Activated B cell treated with CpG ODN at 0.5 μM for 24 hours (primary cell): Measurements from ENCODE around the gene NFKBIL1. TPM values are rescaled to one million over a fixed set of nuclear protein-coding genes. Genes with fewer than 3 reads are reported as not detected.

Experiments
- ATAC-seq: fragments of 200-7000 bp; cut with Tn5 transposase; one replicate; pipeline ENCODE4 v1.10.0; 2021; ENCODE audit warnings: low read depth, mild to moderate bottlenecking, moderate library complexity
- CTCF ChIA-PET: fragments of 350-600 bp; sonication (Branson Sonifier 250); formaldehyde crosslinking; loops from one replicate; lab custom pipeline; 2021; ENCODE audit warnings: antibody characterized with exemption; lab: Charles Lee
- POLR2A ChIA-PET: fragments of 350-600 bp; sonication (Branson Sonifier 250); formaldehyde crosslinking; loops from one replicate; lab custom pipeline; 2021; ENCODE audit warnings: antibody characterized with exemption; lab: Charles Lee
- DNase-seq: peaks from one replicate; pipeline ENCODE4 v3.0.0; 2022
- H3K27ac Mint-ChIP-seq: one replicate; pipeline ENCODE4 v1.8.0; 2020; ENCODE audit warnings: mixed read lengths
- H3K27me3 Mint-ChIP-seq: one replicate; pipeline ENCODE4 v1.8.0; 2021; ENCODE audit warnings: mixed read lengths
- H3K36me3 Mint-ChIP-seq: one replicate; pipeline ENCODE4 v1.8.0; 2021; ENCODE audit warnings: low read depth, mixed read lengths
- H3K4me1 Mint-ChIP-seq: one replicate; pipeline ENCODE4 v1.8.0; 2021; ENCODE audit warnings: mixed read lengths
- H3K4me3 Mint-ChIP-seq: one replicate; pipeline ENCODE4 v1.8.0; 2020; ENCODE audit warnings: mild to moderate bottlenecking, mixed read lengths
- H3K9me3 Mint-ChIP-seq: one replicate; pipeline ENCODE4 v1.8.0; 2020; ENCODE audit warnings: mixed read lengths
- CTCF ChIP-seq: fragments of 200-600 bp; IDR thresholded peaks from one replicate; pipeline ENCODE4 v1.8.0; 2022; ENCODE audit warnings: antibody characterized with exemption, mild to moderate bottlenecking
- intact Hi-C: fragments of 100-400 bp; cut with micrococcal nuclease; formaldehyde crosslinking; loops from one replicate; pipeline ENCODE4 v1.15.1; 2024
- total RNA-seq: library from RNA; stranded (reverse); gene quantifications from 2 replicates; pipeline ENCODE4 v1.2.3, GENCODE V29; 2022

The NFKBIL1 gene
- total RNA-seq, 1 donor from 2014 or later, result 16.7 TPM

GRCh38 chr6:31559958-31560696 is 12.7 kb downstream of the NFKBIL1 start:
- DNase-seq, result peak; percentile 52
- CTCF ChIA-PET, result interaction anchor here (1.0 to 25.8 kb wide), 4 partner anchors 10 to 38 kb away, joined by 3 to 773 read pairs (median 316); partner anchors contain the start of genes LST1, LTA, LTB and NCR3

GRCh38 chr6:31560697-31561058 is 13.3 kb downstream of the NFKBIL1 start:
- ChIA-PET CTCF (interaction anchor here (1.0 to 25.8 kb wide), 4 partner anchors 10 to 37 kb away, joined by 3 to 773 read pairs (median 316); partner anchors contain the start of genes LST1, LTA, LTB and NCR3), POLR2A (interaction anchor here (0.6 to 9.2 kb wide), 13 partner anchors 9 to 1467 kb away, joined by 4 to 580 read pairs (median 19); partner anchors contain the start of genes ATP6V1G2, BAG6, DDX39B and LST1)
- peak overlapping the region; percentile 83 for H3K4me3 Mint-ChIP-seq
- TF ChIP-seq CTCF, result no peak
- peak overlapping the region; percentile 94 for H3K27ac Mint-ChIP-seq
- peaks cover 31% of the 10 kb centered on the region for H3K36me3 Mint-ChIP-seq
- no peaks in the 10 kb centered on the region for H3K9me3 Mint-ChIP-seq
- H3K4me1 Mint-ChIP-seq, result peaks cover 95% of the 10 kb centered on the region
- no peaks in the 10 kb centered on the region for H3K27me3 Mint-ChIP-seq
- intact Hi-C loops, result loop anchor here (1.0 to 10.0 kb wide), 5 partner anchors 8 to 1064 kb away; partner anchors contain the start of genes LTA and PPP1R18
- DNase-seq, result no peak
- ATAC-seq, result no peak

More at GRCh38 chr6:31559958-31560696, 12.7 kb downstream of the NFKBIL1 start:
- intact Hi-C loops, result loop anchor here (1.0 to 10.0 kb wide), 7 partner anchors 8 to 1065 kb away; partner anchors contain the start of genes LTA, NFKBIL1 and PPP1R18
- peak overlapping the region; percentile 94 for H3K27ac Mint-ChIP-seq
- no peak for TF ChIP-seq CTCF
- H3K36me3 Mint-ChIP-seq, result peaks cover 26% of the 10 kb centered on the region
- peak overlapping the region; percentile 83 for H3K4me3 Mint-ChIP-seq
- no peaks in the 10 kb centered on the region for H3K27me3 Mint-ChIP-seq
- ATAC-seq, result peak; percentile 67
- H3K9me3 Mint-ChIP-seq, result no peaks in the 10 kb centered on the region
- POLR2A ChIA-PET, result interaction anchor here (0.9 to 9.2 kb wide), 15 partner anchors 9 to 1412 kb away, joined by 3 to 580 read pairs (median 17); partner anchors contain the start of genes ATP6V1G2, BAG6, DDX39B and GPANK1
- H3K4me1 Mint-ChIP-seq, result peaks cover 90% of the 10 kb centered on the region

GRCh38 chr6:31567531-31568370 is 20.3 kb downstream of the NFKBIL1 start:
- ChIA-PET CTCF (interaction anchor here (2.0 to 25.7 kb wide), 4 partner anchors 9 to 30 kb away, joined by 8 to 611 read pairs (median 12); partner anchors contain the start of genes ATP6V1G2, DDX39B and NFKBIL1), POLR2A (interaction anchor here (0.6 to 25.3 kb wide), 5 partner anchors 10 to 106 kb away, joined by 3 to 1155 read pairs (median 51); partner anchors contain the start of genes LST1, LTB, NCR3 and NFKBIL1)
- intact Hi-C loops, result loop anchor here (1.0 to 10.0 kb wide), 4 partner anchors 7 to 1057 kb away; partner anchors contain the start of gene PPP1R18
- H3K27ac Mint-ChIP-seq, result peak overlapping the region; percentile 93
- TF ChIP-seq CTCF, result no peak
- no peak for ATAC-seq
- no peaks in the 10 kb centered on the region for H3K9me3 Mint-ChIP-seq
- H3K4me1 Mint-ChIP-seq, result peaks cover 84% of the 10 kb centered on the region
- peak overlapping the region; percentile 45 for H3K4me3 Mint-ChIP-seq
- H3K27me3 Mint-ChIP-seq, result no peaks in the 10 kb centered on the region
- DNase-seq, result no peak
- H3K36me3 Mint-ChIP-seq, result peaks cover 22% of the 10 kb centered on the region

- TF ChIP-seq CTCF, result no peak
- Mint-ChIP-seq H3K27me3 (no peaks in the 10 kb centered on the region), H3K9me3 (no peaks in the 10 kb centered on the region), H3K4me3 (peak overlapping the region; percentile 45), H3K27ac (peak overlapping the region; percentile 93), H3K4me1 (peaks cover 84% of the 10 kb centered on the region), H3K36me3 (peaks cover 24% of the 10 kb centered on the region)
- POLR2A ChIA-PET, result interaction anchor here (0.6 to 25.3 kb wide), 5 partner anchors 10 to 148 kb away, joined by 3 to 1155 read pairs (median 51); partner anchors contain the start of genes LST1, LTB, NCR3 and NFKBIL1
- intact Hi-C loops, result loop anchor here (1.0 to 10.0 kb wide), 4 partner anchors 8 to 1056 kb away; partner anchors contain the start of gene PPP1R18
- ATAC-seq (peak; percentile 71), DNase-seq (peak; percentile 39)
- CTCF ChIA-PET, result interaction anchor here (2.0 to 25.7 kb wide), 5 partner anchors 9 to 30 kb away, joined by 8 to 611 read pairs (median 11); partner anchors contain the start of genes ATP6V1G2, DDX39B and NFKBIL1
Observed at GRCh38 chr6:31568537-31568961, 21.1 kb downstream of the NFKBIL1 start.
